Measurements from ENCODE around the gene DPYSL4. TPM values are rescaled to one million over a fixed set of nuclear protein-coding genes. Genes with fewer than 3 reads are reported as not detected.

Gene DPYSL4
- total and polyA plus RNA-seq, 2 of the 4 experiments (the other 2 are of a cell fraction), result 8.1 to 30.5 TPM

GRCh38 chr10:132167976-132168375 is 18.8 kb upstream of the DPYSL4 start:
- no peak overlapping the region for H4K91ac ChIP-seq (ENCODE audit: insufficient read depth, low read depth, low read length)
- H3K36me3 ChIP-seq (ENCODE audit: control insufficient read depth, insufficient read depth, low read length), result no peaks in the 10 kb centered on the region
- H2BK15ac ChIP-seq (ENCODE audit: low read depth, low read length), result no peak overlapping the region
- intact Hi-C loops (cut with micrococcal nuclease), result no loop called here
- no peak overlapping the region for H4K8ac ChIP-seq (ENCODE audit: low read depth in 2 of 2, low read length in 2 of 2)
- H2BK5ac ChIP-seq (ENCODE audit: low read depth, low read length, poor library complexity, severe bottlenecking), result no peak overlapping the region
- H4K5ac ChIP-seq (ENCODE audit: low read depth, low read length), result no peak overlapping the region
- H2AK5ac ChIP-seq (ENCODE audit: low read depth, low read length), result no peak overlapping the region
- peaks cover 12% of the 10 kb centered on the region for H3K27me3 ChIP-seq (ENCODE audit: control insufficient read depth, insufficient read depth, low read length)
- no peak for TF ChIP-seq CHD1 (IDR thresholded peaks at IDR 0.05; ENCODE audit: low read depth, low read length)
- no peak for TF ChIP-seq FOS (IDR thresholded peaks at IDR 0.05; ENCODE audit: low read depth, low read length)
- no peak for TF ChIP-seq CEBPB (IDR thresholded peaks at IDR 0.05; ENCODE audit: low read depth, low read length)
- TF ChIP-seq ELK1 (IDR thresholded peaks at IDR 0.05; ENCODE audit: borderline replicate concordance, low read depth, low read length), result no peak
- no peaks in the 10 kb centered on the region for H3K4me1 ChIP-seq (ENCODE audit: control insufficient read depth, insufficient read depth, low read length)
- in situ Hi-C loops (cut with MboI; ENCODE audit: low sequenced_read_pairs), result no loop called here
- no peak overlapping the region for H3K14ac ChIP-seq (replicated peaks; ENCODE audit: low read depth, low read length)
- H3K9me3 ChIP-seq (ENCODE audit: control insufficient read depth, insufficient read depth, low read length), result no peaks in the 10 kb centered on the region
- CTCF ChIA-PET, result no interaction called here
- H2AK9ac ChIP-seq (replicated peaks; ENCODE audit: low read depth, low read length, poor library complexity), result no peak overlapping the region
- 84% methylated on average over 10 of the region's 17 CpGs; no CpG with 5 or more reads in 1 of the 2 experiments for WGBS, 2 experiments (ENCODE audit: extremely low coverage in 2 of 2, insufficient read length in 1 of 2)
- no peak overlapping the region for H3K18ac ChIP-seq (ENCODE audit: low read depth, low read length)
- H3K79me1 ChIP-seq (ENCODE audit: low read depth in 1 of 2, low read length in 2 of 2), result no peaks in the 10 kb centered on the region
- POLR2A ChIA-PET (ENCODE audit: unreplicated experiment), result no interaction called here
- H3K4ac ChIP-seq (ENCODE audit: low read depth, low read length), result no peak overlapping the region
- H3K4me2 ChIP-seq (ENCODE audit: low read depth, low read length), result no peak overlapping the region
- no peak overlapping the region for H3K56ac ChIP-seq (ENCODE audit: extremely low read depth, insufficient read depth, low read length)
- ATAC-seq (ENCODE audit: low read depth) (no peak), DNase-seq (no peak)
- dilution Hi-C loops (cut with HindIII; ENCODE audit: low sequenced_read_pairs, unreplicated experiment), result no loop called here
- H2BK20ac ChIP-seq (ENCODE audit: low read depth, low read length), result no peak overlapping the region
- H4K20me1 ChIP-seq (ENCODE audit: insufficient read depth, low read length), result no peaks in the 10 kb centered on the region
- H2BK120ac ChIP-seq (ENCODE audit: low read depth, low read length), result no peak overlapping the region
- BruUV-seq (replicated peaks), result no TSS peak
- no peak overlapping the region for H3K27ac ChIP-seq (ENCODE audit: insufficient read depth, low read length)
- no peak overlapping the region for H3K4me3 ChIP-seq (ENCODE audit: insufficient read depth, low read depth, low read length)
- H2AFZ ChIP-seq (replicated peaks; ENCODE audit: low read length, poor library complexity), result no peak overlapping the region
- H3K23ac ChIP-seq (ENCODE audit: low read depth, low read length), result no peak overlapping the region
- no peaks in the 10 kb centered on the region for H3K9me1 ChIP-seq (ENCODE audit: insufficient read depth, low read length)
- no peak overlapping the region for H3K9ac ChIP-seq (ENCODE audit: low read depth, low read length)

Measured in IMR-90 (cell line).